Esophagus muscularis mucosa (tissue), 4 donors: ENCODE data around the gene HOXA4. TPM values are rescaled to one million over a fixed set of nuclear protein-coding genes. Genes with fewer than 3 reads are reported as not detected.

Source experiments
- DNase-seq: peaks from one replicate; pipeline ENCODE4 v3.0.0-alpha.2; 2017; ENCODE audit errors: extremely low spot score
- H3K27ac ChIP-seq, 4 donors: fragments of 200-600 bp; sonication (generic); replicated peaks in 1 of 4; 1 replicate in 3 of 4; 2 replicates in 1 of 4; pipeline ENCODE4 v1.5.1; 2016 to 2019; ENCODE audit warnings: mild to moderate bottlenecking in 1 of 4
- H3K27me3 ChIP-seq, 4 donors: fragments of 200-600 bp; sonication (generic); one replicate each; pipeline versions ENCODE4 v1.5.1 to v1.6.0; 2016 to 2019
- H3K36me3 ChIP-seq, 4 donors: fragments of 200-600 bp; sonication (generic); one replicate each; pipeline ENCODE4 v1.5.1; 2016 to 2019
- H3K4me1 ChIP-seq, 4 donors: fragments of 200-600 bp; sonication (generic); one replicate each; pipeline ENCODE4 v1.5.1; 2016 to 2019
- H3K4me3 ChIP-seq, 4 donors: fragments of 200-600 bp; sonication (generic); 1 replicate in 2 of 4; 2 replicates in 2 of 4; pipeline ENCODE4 v1.5.1; 2016 to 2019; ENCODE audit warnings: mild to moderate bottlenecking in 4 of 4, moderate library complexity in 1 of 4
- H3K9me3 ChIP-seq, 4 donors: fragments of 200-600 bp; sonication (generic); 1 replicate in 3 of 4; 2 replicates in 1 of 4; pipeline ENCODE4 v1.5.1; 2016 to 2019
- CTCF ChIP-seq, 3 experiments: fragments of 200-600 bp in 2 of 3; fragments of 450-650 bp in 1 of 3; sonication (generic) in 2 of 3; IDR thresholded peaks; one replicate each; pipeline ENCODE4 v1.5.1; 2017 to 2019; ENCODE audit warnings: antibody characterized with exemption in 3 of 3, mild to moderate bottlenecking in 2 of 3, moderate library complexity in 1 of 3
- EP300 ChIP-seq: sonication (generic); formaldehyde crosslinking; IDR thresholded peaks from one replicate; pipeline ENCODE4 v1.6.1; 2017; ENCODE audit warnings: antibody characterized with exemption
- POLR2A ChIP-seq: fragments of 450-650 bp; IDR thresholded peaks from one replicate; pipeline ENCODE4 v1.6.1; 2017; ENCODE audit warnings: antibody characterized with exemption, moderate library complexity, mild to moderate bottlenecking, low read depth
- POLR2AphosphoS5 ChIP-seq, 2 donors: sonication (generic); formaldehyde crosslinking; IDR thresholded peaks; one replicate each; pipeline ENCODE4 v1.6.1; 2017; ENCODE audit warnings: antibody characterized with exemption in 2 of 2
- WGBS: methylation state at CpG from one replicate; pipeline ENCODE4 v1.1.5; 2018; 5-methylcytosine and 5-hydroxymethylcytosine counted together
- intact Hi-C: fragments of 100-400 bp; cut with DNase I; formaldehyde crosslinking; loops from one replicate; pipeline ENCODE4 v1.15.1; 2023
- total RNA-seq, 4 donors: library from RNA; depleted of rRNA; stranded (reverse); fragments of >200 nt; gene quantifications; one replicate each; pipeline versions ENCODE4 v1.1.0 to v1.2.1, GENCODE V29; 2016

HOXA4 gene
- total RNA-seq, 4 donors from 2014 or later: 12.5 to 26.8 (median 18.1) TPM

GRCh38 chr7:27137640-27138315, 7.2 kb upstream of the HOXA4 start:
- Histone ChIP-seq H3K27me3 (peaks cover 0 to 4% (median 0%) of the 10 kb centered on the region in 4 donors), H3K9me3 (no peaks in the 10 kb centered on the region), H3K4me1 (peaks cover 6 to 79% (median 67%) of the 10 kb centered on the region in 4 donors), H3K36me3 (no peaks in the 10 kb centered on the region), H3K4me3 (peak overlapping the region in 2 of 4 donors; percentile 83 to 85), H3K27ac (peak overlapping the region; percentile 96 to 99 (median 99))
- intact Hi-C loops: no loop called here
- TF ChIP-seq EP300 (no peak), POLR2AphosphoS5 (IDR thresholded peaks at IDR 0.05) (no peak), CTCF (IDR thresholded peaks at IDR 0.05) (no peak), POLR2A (no peak)
- DNase-seq: no peak
- WGBS: 58% methylated on average over 2 of the region's 2 CpGs

- no peak overlapping the region for H3K4me3 ChIP-seq
- WGBS: 12% methylated on average over 2 of the region's 2 CpGs
- DNase-seq: no peak
- H3K9me3 ChIP-seq: no peaks in the 10 kb centered on the region
- intact Hi-C loops: loop anchor here (2.0 kb wide), 1 partner anchor 38 kb away; no protein-coding TSS in a partner anchor
- TF ChIP-seq POLR2A (no peak), POLR2AphosphoS5 (IDR thresholded peaks at IDR 0.05) (peak; percentile 43 to 54)
- H3K36me3 ChIP-seq: no peaks in the 10 kb centered on the region
- peaks cover 0 to 4% (median 0%) of the 10 kb centered on the region in 4 donors for H3K27me3 ChIP-seq
- peak overlapping the region; percentile 96 to 99 (median 99) for H3K27ac ChIP-seq
- H3K4me1 ChIP-seq: peaks cover 0 to 83% (median 80%) of the 10 kb centered on the region in 4 donors
These were observed 3.8 kb upstream of the HOXA4 start for GRCh38 chr7:27134392-27134791.

GRCh38 chr7:27133409-27134231, 3.1 kb upstream of the HOXA4 start:
- Histone ChIP-seq H3K27me3 (no peaks in the 10 kb centered on the region), H3K27ac (peak overlapping the region; percentile 96 to 99 (median 99)), H3K4me3 (no peak overlapping the region), H3K36me3 (no peaks in the 10 kb centered on the region), H3K4me1 (peaks cover 0 to 85% (median 82%) of the 10 kb centered on the region in 4 donors), H3K9me3 (no peaks in the 10 kb centered on the region)
- intact Hi-C loops: loop anchor here (2.0 kb wide), 1 partner anchor 37 kb away; no protein-coding TSS in a partner anchor
- DNase-seq: no peak
- no peak for TF ChIP-seq POLR2AphosphoS5 (IDR thresholded peaks at IDR 0.05)
- TF ChIP-seq EP300: no peak
- no peak for TF ChIP-seq CTCF (IDR thresholded peaks at IDR 0.05)
- TF ChIP-seq POLR2A: no peak
- WGBS: 52% methylated on average over 18 of the region's 18 CpGs

GRCh38 chr7:27132978-27133377, 2.4 kb upstream of the HOXA4 start:
- H3K27me3 ChIP-seq: no peaks in the 10 kb centered on the region

More at GRCh38 chr7:27132978-27133377, 2.4 kb upstream of the HOXA4 start:
- WGBS: 51% methylated on average over 6 of the region's 6 CpGs
- H3K4me3 ChIP-seq: no peak overlapping the region
- peaks cover 0 to 85% (median 82%) of the 10 kb centered on the region in 4 donors for H3K4me1 ChIP-seq
- H3K27ac ChIP-seq: peak overlapping the region; percentile 96 to 99 (median 99)
- no peak for DNase-seq
- H3K36me3 ChIP-seq: no peaks in the 10 kb centered on the region
- intact Hi-C loops: no loop called here
- TF ChIP-seq POLR2A: no peak
- no peak for TF ChIP-seq CTCF (IDR thresholded peaks at IDR 0.05)
- no peak for TF ChIP-seq POLR2AphosphoS5 (IDR thresholded peaks at IDR 0.05)
- TF ChIP-seq EP300: no peak
- no peaks in the 10 kb centered on the region for H3K9me3 ChIP-seq
